Skeletal muscle cell (primary cell): Measurements from ENCODE around the gene UTS2R.

Experiments
- DNase-seq: peaks from one replicate; pipeline ENCODE4 v3.0.0-alpha.2; 2010; ENCODE audit warnings: low read depth
- H3K4me3 ChIP-seq: 2 replicates; pipeline ENCODE4 v1.5.1; 2011; ENCODE audit warnings: low read depth, mild to moderate bottlenecking, control low read depth, low read length, moderate library complexity

The UTS2R gene

GRCh38 chr17:82416264-82416663, 44.7 kb downstream of the UTS2R start:
- H3K4me3 ChIP-seq, result no peak overlapping the region
- no peak for DNase-seq

GRCh38 chr17:82416771-82417170, 45.2 kb downstream of the UTS2R start:
- DNase-seq, result no peak
- H3K4me3 ChIP-seq, result no peak overlapping the region

GRCh38 chr17:82418001-82418986, 46.7 kb downstream of the UTS2R start, which contains the start of the genes HEXD and OGFOD3:
HEXD (plus strand) TSS chr17:82418347; CDS start chr17:82419800, 1,453 bp downstream.
OGFOD3 (minus strand) TSS chr17:82418586; CDS start chr17:82418485, 101 bp downstream.
- peak within 1 kb of the TSS; percentile 81 for H3K4me3 ChIP-seq
- no peak for DNase-seq

GRCh38 chr17:82419540-82419939, 48.0 kb downstream of the UTS2R start:
- no peak for DNase-seq
- peak overlapping the region; percentile 81 for H3K4me3 ChIP-seq

GRCh38 chr17:82424001-82424862, 52.7 kb downstream of the UTS2R start:
- DNase-seq, result no peak

GRCh38 chr17:82424863-82425159, 53.2 kb downstream of the UTS2R start:
- DNase-seq, result no peak

More at GRCh38 chr17:82424001-82424862, 52.7 kb downstream of the UTS2R start:
- no peak overlapping the region for H3K4me3 ChIP-seq

More at GRCh38 chr17:82424863-82425159, 53.2 kb downstream of the UTS2R start:
- H3K4me3 ChIP-seq, result no peak overlapping the region
